Neural cell (in vitro differentiated cells): ENCODE measurements around the gene PAFAH1B1. TPM values are rescaled to one million over a fixed set of nuclear protein-coding genes. Genes with fewer than 3 reads are reported as not detected.
"Not testable (repeated sequence)": the region's sequence is repeated elsewhere in the genome, so short reads cannot be mapped to it uniquely, and the experiment has no call there.

Experiments used
- H2AFZ ChIP-seq: fragments of 200-600, 300-800 bp; sonication (generic), shearing (Covaris generic); 2 replicates; pipeline ENCODE4 v1.6.0; 2014; ENCODE audit warnings: low read depth, mild to moderate bottlenecking, antibody characterized with exemption, low read length, moderate library complexity
- H3F3A ChIP-seq: fragments of 200-600 bp; shearing (Covaris generic); 2 replicates; pipeline ENCODE4 v1.6.1; 2016; ENCODE audit warnings: mild to moderate bottlenecking, moderate library complexity, mixed read lengths, antibody characterized with exemption, low read length; ENCODE audit not compliant: insufficient read depth, poor library complexity, severe bottlenecking
- H3K27ac ChIP-seq: fragments of 200-600, 300-800 bp; sonication (generic), shearing (Covaris generic); 2 replicates; pipeline ENCODE4 v1.5.1; 2014; ENCODE audit warnings: mild to moderate bottlenecking, low read length, moderate library complexity
- H3K27me3 ChIP-seq: fragments of 300-800, 200-600 bp; sonication (generic), shearing (Covaris generic); 2 replicates; pipeline ENCODE4 v1.6.0; 2014; ENCODE audit warnings: mild to moderate bottlenecking, low read depth, low read length, moderate library complexity; ENCODE audit not compliant: insufficient read depth
- H3K36me3 ChIP-seq: fragments of 300-800, 200-600 bp; sonication (generic), shearing (Covaris generic); 2 replicates; pipeline ENCODE4 v1.5.1; 2014; ENCODE audit warnings: mild to moderate bottlenecking, antibody characterized with exemption, low read length, moderate library complexity; ENCODE audit not compliant: insufficient read depth
- H3K4me2 ChIP-seq: fragments of 300-800, 200-600 bp; sonication (generic), shearing (Covaris generic); 2 replicates; pipeline ENCODE4 v1.6.0; 2014; ENCODE audit warnings: mild to moderate bottlenecking, low read length
- H3K4me3 ChIP-seq: fragments of 300-800, 200-600 bp; sonication (generic), shearing (Covaris generic); 2 replicates; pipeline ENCODE4 v1.5.1; 2014; ENCODE audit warnings: mild to moderate bottlenecking, low read length, moderate library complexity
- H3K79me2 ChIP-seq: fragments of 200-600 bp; shearing (Covaris generic); replicated peaks from 2 replicates; pipeline ENCODE4 v1.6.0; 2014; ENCODE audit warnings: mild to moderate bottlenecking, low read length, moderate library complexity; ENCODE audit not compliant: insufficient read depth
- H3K9ac ChIP-seq: fragments of 300-800, 200-600 bp; sonication (generic), shearing (Covaris generic); 2 replicates; pipeline ENCODE4 v1.6.1; 2016; ENCODE audit warnings: mild to moderate bottlenecking, low read length, mixed read lengths
- H3K9me2 ChIP-seq: fragments of 200-600 bp; shearing (Covaris generic); 2 replicates; pipeline ENCODE4 v1.6.1; 2016; ENCODE audit warnings: mild to moderate bottlenecking, low read length, mixed read lengths; ENCODE audit not compliant: insufficient read depth
- H3K9me3 ChIP-seq: fragments of 200-600, 300-800 bp; sonication (generic), shearing (Covaris generic); 2 replicates; pipeline ENCODE4 v1.6.1; 2016; ENCODE audit warnings: mild to moderate bottlenecking, mixed run types, low read length, moderate library complexity, mixed read lengths
- H4K20me1 ChIP-seq: fragments of 200-600 bp; shearing (Covaris generic); 2 replicates; pipeline ENCODE4 v1.6.1; 2016; ENCODE audit warnings: mild to moderate bottlenecking, mixed run types; ENCODE audit not compliant: insufficient read depth
- EP300 ChIP-seq: fragments of 450-650 bp; conservative IDR thresholded peaks from 2 replicates; pipeline ENCODE4 v1.6.1; 2014; ENCODE audit warnings: antibody characterized with exemption, mild to moderate bottlenecking, moderate library complexity; ENCODE audit not compliant: poor library complexity, severe bottlenecking
- EZH2 ChIP-seq: fragments of 200-600, 300-800 bp; shearing (Covaris generic), sonication (generic); IDR thresholded peaks from 2 replicates; pipeline ENCODE4 v1.6.1; 2014; ENCODE audit warnings: antibody characterized with exemption, low read length, borderline replicate concordance, mild to moderate bottlenecking; ENCODE audit not compliant: insufficient read depth, poor library complexity, severe bottlenecking
- MXI1 ChIP-seq: fragments of 450-650 bp; conservative IDR thresholded peaks from 2 replicates; pipeline ENCODE4 v1.6.1; 2014; ENCODE audit warnings: antibody characterized with exemption, mild to moderate bottlenecking; ENCODE audit not compliant: poor library complexity, severe bottlenecking
- SMC3 ChIP-seq: fragments of 450-650 bp; conservative IDR thresholded peaks from 2 replicates; pipeline ENCODE4 v1.6.1; 2014; ENCODE audit warnings: antibody characterized with exemption, mild to moderate bottlenecking, moderate library complexity; ENCODE audit not compliant: poor library complexity
- TAF1 ChIP-seq: IDR thresholded peaks from 2 replicates; pipeline ENCODE4 v1.6.1; 2012; ENCODE audit warnings: low read depth
- polyA plus RNA-seq: library from polyadenylated mRNA; depleted of rRNA; stranded (reverse); fragments of >200 nt; gene quantifications from 2 replicates; pipeline ENCODE4 v1.2.3, GENCODE V29; 2014
- TF ChIP-seq, protein P1 (sequence below): fragments of 450-650 bp; IDR thresholded peaks from 2 replicates; pipeline ENCODE4 v1.5.1; 2014; ENCODE audit warnings: antibody characterized with exemption, mild to moderate bottlenecking, moderate library complexity; ENCODE audit not compliant: poor library complexity, severe bottlenecking

Gene PAFAH1B1
- polyA plus RNA-seq, 1 donor from 2014 or later = 305 TPM

GRCh38 chr17:2655546-2655945 is 62.1 kb downstream of the PAFAH1B1 start:
- Histone ChIP-seq H3K27me3 (no peaks in the 10 kb centered on the region), H3K36me3 (peaks cover 3% of the 10 kb centered on the region), H3K9me2 (no peaks in the 10 kb centered on the region), H2AFZ (no peak overlapping the region), H3K27ac (no peak overlapping the region), H3K79me2 (peaks cover 68% of the 10 kb centered on the region), H4K20me1 (no peaks in the 10 kb centered on the region), H3K4me3 (no peak overlapping the region), H3F3A (peaks cover 5% of the 10 kb centered on the region), H3K9me3 (no peaks in the 10 kb centered on the region), H3K9ac (no peak overlapping the region), H3K4me2 (no peak overlapping the region)
- TF ChIP-seq EZH2 (no peak), TAF1 (no peak), MXI1 (no peak), SMC3 (no peak)

DNA sequence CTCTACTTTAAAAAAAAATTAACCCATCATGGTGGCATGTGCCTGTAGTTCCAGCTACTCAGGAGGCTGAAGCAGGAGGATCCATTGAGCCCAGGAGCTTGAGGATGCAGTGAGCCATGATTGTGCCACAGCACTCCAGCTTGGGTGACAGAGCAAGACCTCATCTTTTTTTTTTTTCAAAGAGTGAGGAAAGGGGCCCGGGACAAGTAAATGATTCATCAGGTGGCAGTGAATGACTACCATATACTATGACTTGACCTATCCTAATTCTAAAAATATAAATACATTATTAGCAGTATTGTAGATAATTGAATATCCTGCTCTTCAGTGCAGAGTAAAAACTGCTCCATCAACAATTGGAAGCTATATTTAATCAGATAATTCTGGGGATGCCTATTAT is 62.8 kb downstream of the PAFAH1B1 start:
- Histone ChIP-seq H3K79me2 (peaks cover 69% of the 10 kb centered on the region), H3K9me3 (no peaks in the 10 kb centered on the region), H3K27me3 (no peaks in the 10 kb centered on the region), H3K4me3 (no peak overlapping the region), H3K36me3 (peaks cover 3% of the 10 kb centered on the region), H2AFZ (no peak overlapping the region), H3K9ac (no peak overlapping the region), H4K20me1 (no peaks in the 10 kb centered on the region), H3K4me2 (no peak overlapping the region), H3K9me2 (no peaks in the 10 kb centered on the region), H3F3A (peaks cover 5% of the 10 kb centered on the region), H3K27ac (no peak overlapping the region)
- TF ChIP-seq EP300 (no peak), TAF1 (no peak)
- TF ChIP-seq, protein P1, sequence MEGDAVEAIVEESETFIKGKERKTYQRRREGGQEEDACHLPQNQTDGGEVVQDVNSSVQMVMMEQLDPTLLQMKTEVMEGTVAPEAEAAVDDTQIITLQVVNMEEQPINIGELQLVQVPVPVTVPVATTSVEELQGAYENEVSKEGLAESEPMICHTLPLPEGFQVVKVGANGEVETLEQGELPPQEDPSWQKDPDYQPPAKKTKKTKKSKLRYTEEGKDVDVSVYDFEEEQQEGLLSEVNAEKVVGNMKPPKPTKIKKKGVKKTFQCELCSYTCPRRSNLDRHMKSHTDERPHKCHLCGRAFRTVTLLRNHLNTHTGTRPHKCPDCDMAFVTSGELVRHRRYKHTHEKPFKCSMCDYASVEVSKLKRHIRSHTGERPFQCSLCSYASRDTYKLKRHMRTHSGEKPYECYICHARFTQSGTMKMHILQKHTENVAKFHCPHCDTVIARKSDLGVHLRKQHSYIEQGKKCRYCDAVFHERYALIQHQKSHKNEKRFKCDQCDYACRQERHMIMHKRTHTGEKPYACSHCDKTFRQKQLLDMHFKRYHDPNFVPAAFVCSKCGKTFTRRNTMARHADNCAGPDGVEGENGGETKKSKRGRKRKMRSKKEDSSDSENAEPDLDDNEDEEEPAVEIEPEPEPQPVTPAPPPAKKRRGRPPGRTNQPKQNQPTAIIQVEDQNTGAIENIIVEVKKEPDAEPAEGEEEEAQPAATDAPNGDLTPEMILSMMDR = no peak

DNA sequence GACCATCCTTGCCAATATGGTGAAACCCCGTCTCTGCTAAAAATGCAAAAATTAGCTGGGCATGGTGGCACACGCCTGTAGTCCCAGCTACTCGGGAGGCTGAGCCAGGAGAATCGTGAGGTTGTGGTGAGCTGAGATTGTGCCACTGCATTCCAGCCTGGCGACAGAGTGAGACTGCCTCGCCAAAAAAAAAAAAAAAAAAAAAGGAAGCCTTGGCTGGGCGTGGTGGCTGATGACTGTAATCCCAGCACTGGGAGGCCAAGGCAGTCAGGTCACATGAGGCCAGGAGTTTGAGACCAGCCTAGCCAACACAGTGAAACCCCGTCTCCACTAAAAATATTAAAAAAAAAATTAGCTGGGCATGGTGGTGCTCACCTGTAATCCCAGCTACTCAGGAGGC is 65.9 kb downstream of the PAFAH1B1 start:
- H3K9me3 ChIP-seq, H3F3A ChIP-seq, H3K27ac ChIP-seq, H3K27me3 ChIP-seq, H4K20me1 ChIP-seq, H3K4me2 ChIP-seq, H3K9ac ChIP-seq, H3K36me3 ChIP-seq, H3K9me2 ChIP-seq, H3K4me3 ChIP-seq, H2AFZ ChIP-seq: not testable (repeated sequence)
- peaks cover 70% of the 10 kb centered on the region for H3K79me2 ChIP-seq

- not testable (repeated sequence) for H3K27me3 ChIP-seq, H3K4me3 ChIP-seq, H2AFZ ChIP-seq, H3K9me2 ChIP-seq, H3K27ac ChIP-seq, H3F3A ChIP-seq, H3K4me2 ChIP-seq, H3K9me3 ChIP-seq, H3K36me3 ChIP-seq, H3K9ac ChIP-seq, H4K20me1 ChIP-seq
- H3K79me2 ChIP-seq = peaks cover 60% of the 10 kb centered on the region
These were observed 67.0 kb downstream of the PAFAH1B1 start for GRCh38 chr17:2660410-2660809.
